ENCODE data around the gene OPN3. TPM values are rescaled to one million over a fixed set of nuclear protein-coding genes. Genes with fewer than 3 reads are reported as not detected.

OPN3 gene
- total RNA-seq, 1 experiment from 2014 or later = 12.5 TPM

- no peak for DNase-seq (ENCODE audit: low spot score)
Measured at GRCh38 chr1:241645199-241645598, 5.0 kb upstream of the OPN3 start.

- no peak for DNase-seq (ENCODE audit: low spot score)
Measured at GRCh38 chr1:241644259-241644658, 4.1 kb upstream of the OPN3 start.

GRCh38 chr1:241642593-241642944 is 2.4 kb upstream of the OPN3 start:
- DNase-seq (ENCODE audit: low spot score) = no peak

- DNase-seq (ENCODE audit: low spot score) = peak; percentile 24
Measured at GRCh38 chr1:241641773-241642592, 1.8 kb upstream of the OPN3 start.

- DNase-seq (ENCODE audit: low spot score) = peak; percentile 23
Measured at GRCh38 chr1:241640867-241641622, 876 bp upstream of the OPN3 start.

GRCh38 chr1:241639623-241640148 is 483 bp downstream of the OPN3 start:
- peak; percentile 51 for DNase-seq (ENCODE audit: low spot score)

- DNase-seq (ENCODE audit: low spot score) = peak; percentile 42
Measured at GRCh38 chr1:241638909-241639622, 1.1 kb downstream of the OPN3 start.

GRCh38 chr1:241638099-241638682 is 2.0 kb downstream of the OPN3 start:
- DNase-seq (ENCODE audit: low spot score) = no peak

GRCh38 chr1:241637604-241638003 is 2.6 kb downstream of the OPN3 start:
- DNase-seq (ENCODE audit: low spot score) = no peak

GRCh38 chr1:241637046-241637590 is 3.1 kb downstream of the OPN3 start:
- no peak for DNase-seq (ENCODE audit: low spot score)

- DNase-seq (ENCODE audit: low spot score) = no peak
Measured at GRCh38 chr1:241636291-241636690, 3.9 kb downstream of the OPN3 start.

- DNase-seq (ENCODE audit: low spot score) = no peak
Measured at GRCh38 chr1:241635556-241636152, 4.5 kb downstream of the OPN3 start.

GRCh38 chr1:241632987-241633386 is 7.2 kb downstream of the OPN3 start:
- no peak for DNase-seq (ENCODE audit: low spot score)

GRCh38 chr1:241631674-241632073 is 8.5 kb downstream of the OPN3 start:
- DNase-seq (ENCODE audit: low spot score) = no peak

- DNase-seq (ENCODE audit: low spot score) = no peak
Measured at GRCh38 chr1:241630899-241631298, 9.3 kb downstream of the OPN3 start.

GRCh38 chr1:241630476-241630875 is 9.7 kb downstream of the OPN3 start:
- DNase-seq (ENCODE audit: low spot score) = no peak

GRCh38 chr1:241630005-241630404 is 10.2 kb downstream of the OPN3 start:
- no peak for DNase-seq (ENCODE audit: low spot score)

- DNase-seq (ENCODE audit: low spot score) = peak; percentile 73
Measured at GRCh38 chr1:241627453-241628259, 12.5 kb downstream of the OPN3 start.

- peak; percentile 31 for DNase-seq (ENCODE audit: low spot score)
Measured at GRCh38 chr1:241624935-241625334, 15.2 kb downstream of the OPN3 start.

- no peak for DNase-seq (ENCODE audit: low spot score)
Measured at GRCh38 chr1:241622669-241623068, 17.5 kb downstream of the OPN3 start.
